GM23338 (cell line): ENCODE data around the gene NTM. TPM values are rescaled to one million over a fixed set of nuclear protein-coding genes. Genes with fewer than 3 reads are reported as not detected.

Experiments
- ATAC-seq: fragments of 200-7000 bp; cut with Tn5 transposase; 3 replicates; pipeline ENCODE4 v1.9.1; 2020
- DNase-seq: peaks from one replicate; pipeline ENCODE4 v3.0.0-alpha.2; 2015; ENCODE audit warnings: low spot score
- H2AFZ ChIP-seq: fragments of 200-600 bp; sonication (generic); 2 replicates; pipeline ENCODE4 v1.8.0; 2016; ENCODE audit warnings: antibody characterized with exemption, mild to moderate bottlenecking, moderate library complexity
- H3F3A ChIP-seq: fragments of 200-600 bp; sonication (generic); replicated peaks from 2 replicates; pipeline ENCODE4 v1.8.0; 2017; ENCODE audit warnings: antibody characterized with exemption, mixed run types, low read depth
- H3K27ac ChIP-seq: fragments of 200-600 bp; sonication (generic); 2 replicates; pipeline ENCODE4 v1.6.1; 2016; ENCODE audit warnings: low read depth
- H3K27me3 ChIP-seq: fragments of 200-600 bp; sonication (generic); 2 replicates; pipeline ENCODE4 v1.8.0; 2016; ENCODE audit warnings: mild to moderate bottlenecking, mixed run types, moderate library complexity; ENCODE audit not compliant: insufficient read depth
- H3K36me3 ChIP-seq: fragments of 200-600 bp; sonication (generic); 2 replicates; pipeline ENCODE4 v1.8.0; 2016; ENCODE audit warnings: mild to moderate bottlenecking; ENCODE audit not compliant: insufficient read depth
- H3K4me1 ChIP-seq: fragments of 200-600 bp; sonication (generic); 2 replicates; pipeline ENCODE4 v1.8.0; 2016; ENCODE audit warnings: mild to moderate bottlenecking, moderate library complexity; ENCODE audit not compliant: insufficient read depth
- H3K4me2 ChIP-seq: fragments of 200-600 bp; sonication (generic); 2 replicates; pipeline ENCODE4 v1.7.1; 2017; ENCODE audit warnings: mixed run types
- H3K4me3 ChIP-seq: fragments of 200-600 bp; sonication (generic); 2 replicates; pipeline ENCODE4 v1.6.1; 2016; ENCODE audit warnings: mixed run types
- H3K79me2 ChIP-seq: fragments of 200-600 bp; sonication (generic); replicated peaks from 2 replicates; pipeline ENCODE4 v1.8.0; 2017; ENCODE audit warnings: mild to moderate bottlenecking; ENCODE audit not compliant: insufficient read depth
- H3K9me2 ChIP-seq: fragments of 200-600 bp; sonication (generic); 2 replicates; pipeline ENCODE4 v1.8.0; 2017; ENCODE audit not compliant: insufficient read depth
- H4K20me1 ChIP-seq: fragments of 200-600 bp; sonication (generic); replicated peaks from 2 replicates; pipeline ENCODE4 v1.8.0; 2017; ENCODE audit warnings: mild to moderate bottlenecking; ENCODE audit not compliant: insufficient read depth
- H3K27ac Mint-ChIP-seq: 2 replicates; pipeline ENCODE4 v1.8.0; 2020; ENCODE audit warnings: inconsistent platforms, mild to moderate bottlenecking, moderate library complexity, mixed read lengths
- H3K27me3 Mint-ChIP-seq: 3 replicates; pipeline ENCODE4 v1.8.0; 2022; ENCODE audit warnings: low read depth, mild to moderate bottlenecking, moderate library complexity, mixed read lengths, inconsistent platforms; ENCODE audit not compliant: insufficient read depth, poor library complexity
- H3K36me3 Mint-ChIP-seq: 3 replicates; pipeline ENCODE4 v1.8.0; 2021; ENCODE audit warnings: low read depth, mild to moderate bottlenecking, inconsistent platforms, moderate library complexity, mixed read lengths
- H3K4me1 Mint-ChIP-seq: 3 replicates; pipeline ENCODE4 v1.8.0; 2020; ENCODE audit warnings: mild to moderate bottlenecking, inconsistent platforms, mixed read lengths
- H3K4me3 Mint-ChIP-seq: 3 replicates; pipeline ENCODE4 v1.8.0; 2021; ENCODE audit warnings: moderate library complexity, mild to moderate bottlenecking, inconsistent platforms, mixed read lengths
- H3K9me3 Mint-ChIP-seq: 3 replicates; pipeline ENCODE4 v1.8.0; 2020; ENCODE audit warnings: moderate library complexity, mild to moderate bottlenecking, inconsistent platforms, mixed read lengths
- CREB1 ChIP-seq: fragments of 250-450 bp; sonication (Bioruptor Pico); IDR thresholded peaks from 2 replicates; pipeline ENCODE4 v1.5.0; 2020; ENCODE audit warnings: low read depth, mild to moderate bottlenecking, moderate library complexity
- ETS1 ChIP-seq: IDR thresholded peaks from 2 replicates; pipeline ENCODE4 v1.6.1; 2016; ENCODE audit warnings: antibody characterized with exemption
- EZH2 ChIP-seq: fragments of 200-600 bp; sonication (generic); IDR thresholded peaks from one replicate; pipeline ENCODE4 v1.8.0; 2017; ENCODE audit warnings: antibody characterized with exemption, mild to moderate bottlenecking, low read depth; ENCODE audit not compliant: unreplicated experiment
- EZH2phosphoT487 ChIP-seq: fragments of 200-600 bp; sonication (generic); IDR thresholded peaks from one replicate; pipeline ENCODE4 v1.8.1; 2018; ENCODE audit warnings: antibody characterized with exemption; ENCODE audit not compliant: unreplicated experiment
- JUNB ChIP-seq: IDR thresholded peaks from one replicate; pipeline ENCODE4 v1.6.1; 2016; ENCODE audit warnings: antibody characterized with exemption; ENCODE audit not compliant: unreplicated experiment
- NANOG ChIP-seq: IDR thresholded peaks from 2 replicates; pipeline ENCODE4 v1.6.1; 2016; ENCODE audit warnings: antibody characterized with exemption, borderline replicate concordance
- POLR2AphosphoS5 ChIP-seq: IDR thresholded peaks from 2 replicates; pipeline ENCODE4 v1.6.1; 2016; ENCODE audit warnings: antibody characterized with exemption, low read depth
- REST ChIP-seq: IDR thresholded peaks from one replicate; pipeline ENCODE4 v1.6.1; 2018; ENCODE audit warnings: antibody characterized with exemption; ENCODE audit not compliant: unreplicated experiment
- STAT1 ChIP-seq: IDR thresholded peaks from one replicate; pipeline ENCODE4 v1.6.1; 2016; ENCODE audit warnings: antibody characterized with exemption; ENCODE audit not compliant: unreplicated experiment
- ZNF114 ChIP-seq: fragments of 250-450 bp; sonication (Bioruptor Pico); IDR thresholded peaks from 2 replicates; pipeline ENCODE4 v1.5.0; 2020; ENCODE audit warnings: mild to moderate bottlenecking, moderate library complexity
- ZNF462 ChIP-seq: fragments of 250-450 bp; sonication (Bioruptor Pico); IDR thresholded peaks from 2 replicates; pipeline ENCODE4 v1.5.0; 2020; ENCODE audit warnings: mild to moderate bottlenecking, moderate library complexity
- polyA plus RNA-seq: library from polyadenylated mRNA; unstranded; fragments of >200 nt; fragmentation: Nextera tagmentation; extraction: Ambion mirVana; gene quantifications from 2 replicates; pipeline ENCODE4 v1.2.1, GENCODE V29; 2016
- total RNA-seq: library from RNA; depleted of rRNA; stranded (reverse); fragments of >200 nt; shearing (Covaris generic); gene quantifications from 2 replicates; pipeline ENCODE4 v1.2.3, GENCODE V29; 2014

The NTM gene
- total and polyA plus RNA-seq, 2 experiments from 2014 or later = 10.6 to 14.6 TPM

- TF ChIP-seq POLR2AphosphoS5 (no peak), NANOG (no peak), REST (no peak), JUNB (no peak)
These were observed 671.9 kb downstream of the NTM start (continued) for GRCh38 chr11:132042296-132042695.

GRCh38 chr11:132043714-132044113, 673.3 kb downstream of the NTM start:
- no peak for ATAC-seq
- Histone ChIP-seq H3K4me2 (no peak overlapping the region), H3K4me3 (no peak overlapping the region), H3K27me3 (no peaks in the 10 kb centered on the region), H3K79me2 (no peaks in the 10 kb centered on the region), H2AFZ (no peak overlapping the region), H3K27ac (no peak overlapping the region), H3K4me1 (peaks cover 5% of the 10 kb centered on the region; the same call in 1 of the 2 replicates), H3K36me3 (no peaks in the 10 kb centered on the region), H3F3A (no peaks in the 10 kb centered on the region), H4K20me1 (no peaks in the 10 kb centered on the region), H3K9me2 (peaks cover 5% of the 10 kb centered on the region; the same call in 1 of the 2 replicates)
- no peak overlapping the region for H3K4me3 Mint-ChIP-seq
- H3K27me3 Mint-ChIP-seq = peaks cover 2% of the 10 kb centered on the region
- no peaks in the 10 kb centered on the region for H3K9me3 Mint-ChIP-seq
- no peaks in the 10 kb centered on the region for H3K36me3 Mint-ChIP-seq
- no peak for DNase-seq
- H3K27ac Mint-ChIP-seq = no peak overlapping the region
- H3K4me1 Mint-ChIP-seq = peaks cover 29% of the 10 kb centered on the region
- TF ChIP-seq ZNF462 (CRISPR knock-in tag) (no peak), REST (no peak), EZH2 (no peak), ZNF114 (CRISPR knock-in tag) (no peak), CREB1 (CRISPR knock-in tag) (no peak), EZH2phosphoT487 (no peak), POLR2AphosphoS5 (no peak), STAT1 (no peak), JUNB (no peak), ETS1 (no peak), NANOG (no peak)
